A673 (cell line): Measurements from ENCODE around the gene FOXO3.

Experiments used
- CTCF ChIP-seq: fragments of 300-800, 200-600 bp; sonication (generic); conservative IDR thresholded peaks from 2 replicates; pipeline ENCODE4 v1.5.1; 2017; ENCODE audit warnings: low read depth, mild to moderate bottlenecking, antibody characterized with exemption, low read length, moderate library complexity, mixed read lengths
- EZH2 ChIP-seq: fragments of 200-600 bp; sonication (generic); IDR thresholded peaks from 2 replicates; pipeline ENCODE4 v1.6.1; 2017; ENCODE audit warnings: borderline replicate concordance, low read depth, mild to moderate bottlenecking, mixed read lengths, antibody characterized with exemption, low read length; ENCODE audit not compliant: poor library complexity, severe bottlenecking

GRCh38 chr6:108626777-108627176, 66.1 kb downstream of the FOXO3 start:
- TF ChIP-seq CTCF: no peak
- no peak for TF ChIP-seq EZH2
